Measurements from ENCODE around the gene GABRB3. TPM values are rescaled to one million over a fixed set of nuclear protein-coding genes. Genes with fewer than 3 reads are reported as not detected.

GABRB3 gene
- total and polyA plus RNA-seq, 2 donors (not counting 3 experiments of a cell fraction or from before 2014, with no cell fraction given): 0.03 TPM; not detected in 1

DNA sequence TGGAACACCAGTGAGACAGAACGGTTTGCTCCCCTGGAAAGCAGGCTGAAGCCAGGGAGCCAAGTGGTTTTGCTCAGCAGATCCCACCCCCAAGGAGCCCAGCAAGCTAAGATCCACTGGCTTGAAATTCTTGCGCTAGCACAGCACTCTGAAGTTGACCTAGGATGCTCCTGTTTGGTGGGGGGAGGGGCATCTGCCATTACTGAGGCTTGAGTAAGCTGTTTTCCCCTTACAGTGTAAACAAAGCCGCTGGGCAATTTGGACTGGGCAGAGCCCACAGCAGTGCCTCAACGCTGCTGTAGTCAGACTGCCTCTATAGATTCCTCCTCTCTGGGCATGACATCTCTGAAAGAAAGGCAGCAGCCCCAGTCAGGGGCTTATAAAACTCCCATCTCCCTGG lies 241.4 kb downstream of the GABRB3 start:
- no peaks in the 10 kb centered on the region for H3K79me2 ChIP-seq (ENCODE audit: control insufficient read depth, insufficient read depth, low read length)
- H3K4me3 ChIP-seq (replicated peaks in 1 of 3; ENCODE audit: insufficient read depth in 1 of 3, low read depth in 1 of 3, low read length in 3 of 3): no peak overlapping the region
- intact Hi-C loops (cut with micrococcal nuclease): no loop called here
- no peaks in the 10 kb centered on the region for H3K27me3 ChIP-seq (ENCODE audit: control insufficient read depth in 2 of 2, insufficient read depth in 2 of 2, low read length in 2 of 2)
- H3K4me2 ChIP-seq (ENCODE audit: insufficient read depth, low read length): no peak overlapping the region
- no peak overlapping the region for H3K9ac ChIP-seq (replicated peaks; ENCODE audit: extremely low read depth, insufficient read depth, low read length)
- no peak overlapping the region for H2AFZ ChIP-seq (ENCODE audit: low read depth, low read length)
- ChIA-PET POLR2A (no interaction called here), CTCF (no interaction called here)
- H4K20me1 ChIP-seq (replicated peaks; ENCODE audit: control insufficient read depth, extremely low read depth, insufficient read depth, low read length): no peaks in the 10 kb centered on the region
- H3K36me3 ChIP-seq (ENCODE audit: control insufficient read depth in 2 of 2, extremely low read depth in 1 of 2, insufficient read depth in 2 of 2, low read length in 2 of 2): no peaks in the 10 kb centered on the region
- no peaks in the 10 kb centered on the region for H3K4me1 ChIP-seq (ENCODE audit: control insufficient read depth, extremely low read depth, insufficient read depth, low read length)
- no peaks in the 10 kb centered on the region for H3K9me1 ChIP-seq (replicated peaks; ENCODE audit: control insufficient read depth, extremely low read depth, insufficient read depth, low read length)
- TF ChIP-seq CTCF (IDR thresholded peaks at IDR 0.05; ENCODE audit: extremely low read depth in 1 of 2, insufficient read depth in 1 of 2, low read depth in 1 of 2, low read length in 2 of 2) (no peak), GATA2 (IDR thresholded peaks at IDR 0.05; ENCODE audit: insufficient read depth, insufficient read length, low read depth, low read length) (no peak), JUN (IDR thresholded peaks at IDR 0.05; ENCODE audit: borderline replicate concordance, insufficient read depth, insufficient read length, low read depth) (no peak), MYC (IDR thresholded peaks at IDR 0.05; ENCODE audit: low read depth, low read length) (no peak), FOS (IDR thresholded peaks at IDR 0.05; ENCODE audit: borderline replicate concordance, insufficient read depth, low read length) (no peak), POLR2A (IDR thresholded peaks at IDR 0.05; ENCODE audit: low read depth, low read length) (no peak)
- TF ChIP-seq, protein P1, sequence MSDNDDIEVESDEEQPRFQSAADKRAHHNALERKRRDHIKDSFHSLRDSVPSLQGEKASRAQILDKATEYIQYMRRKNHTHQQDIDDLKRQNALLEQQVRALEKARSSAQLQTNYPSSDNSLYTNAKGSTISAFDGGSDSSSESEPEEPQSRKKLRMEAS (IDR thresholded peaks at IDR 0.05; ENCODE audit: insufficient read depth, insufficient read length): no peak
- DNase-seq (ENCODE audit: low read depth, low spot score) (no peak), FAIRE-seq (no peak)
- peaks cover 3% of the 10 kb centered on the region for H3K9me3 ChIP-seq (replicated peaks; ENCODE audit: control insufficient read depth, insufficient read depth, low read length)
- no peak overlapping the region for H3K27ac ChIP-seq (ENCODE audit: insufficient read depth, low read depth, low read length)
- no TSS peak for BruUV-seq (replicated peaks)
- dilution Hi-C loops (cut with MboI; ENCODE audit: extremely low pct_ligation_motif_present, low sequenced_read_pairs): no loop called here

Measured in endothelial cell of umbilical vein (primary cell).